ENCODE measurements around the gene AFM.

Gene AFM

GRCh38 chr4:73486497-73486896 is 5.0 kb downstream of the AFM start:
- TF ChIP-seq CTCF (IDR thresholded peaks at IDR 0.05) = no peak

GRCh38 chr4:73487233-73487632 is 5.7 kb downstream of the AFM start:
- TF ChIP-seq CTCF (IDR thresholded peaks at IDR 0.05) = no peak

- no peak for TF ChIP-seq CTCF (IDR thresholded peaks at IDR 0.05)
Measured at GRCh38 chr4:73499996-73500765, 18.6 kb downstream of the AFM start.

DNA sequence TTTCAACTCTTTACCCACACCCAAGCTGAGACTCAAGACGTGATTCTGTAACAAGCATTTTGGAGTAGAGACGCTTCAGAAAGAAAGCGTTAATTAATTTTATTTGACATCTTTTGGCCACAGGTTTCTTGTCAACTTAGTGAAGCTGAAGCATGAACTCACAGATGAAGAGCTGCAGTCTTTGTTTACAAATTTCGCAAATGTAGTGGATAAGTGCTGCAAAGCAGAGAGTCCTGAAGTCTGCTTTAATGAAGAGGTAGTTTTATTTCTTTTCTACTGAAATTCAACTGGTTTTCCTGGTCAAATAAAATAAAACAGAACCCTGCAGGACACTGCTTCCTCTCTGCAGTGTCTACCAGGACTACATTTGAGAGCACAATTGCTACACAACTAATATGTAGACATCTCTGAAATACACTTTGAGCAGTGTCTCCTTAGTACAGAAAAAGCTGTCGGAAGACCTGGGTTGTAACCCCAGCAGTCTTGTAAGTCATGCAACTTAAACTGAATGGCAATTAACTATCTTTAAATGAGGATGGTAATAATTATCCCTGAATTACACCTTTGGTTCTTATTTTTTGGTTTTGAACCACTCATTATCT is 20.2 kb downstream of the AFM start:
- no peak for TF ChIP-seq CTCF (IDR thresholded peaks at IDR 0.05)

GRCh38 chr4:73505567-73505966 is 24.0 kb downstream of the AFM start:
- no peak for TF ChIP-seq CTCF (IDR thresholded peaks at IDR 0.05)

GRCh38 chr4:73507541-73507940 is 26.0 kb downstream of the AFM start:
- no peak for TF ChIP-seq CTCF (IDR thresholded peaks at IDR 0.05)

- TF ChIP-seq CTCF (IDR thresholded peaks at IDR 0.05) = no peak
Measured at GRCh38 chr4:73508651-73509050, 27.1 kb downstream of the AFM start.
